ENCODE results near the gene USP6NL. TPM values are rescaled to one million over a fixed set of nuclear protein-coding genes. Genes with fewer than 3 reads are reported as not detected.

The USP6NL gene
- total RNA-seq, 3 donors from 2014 or later, result 14.6 to 20.0 (median 19.8) TPM

GRCh38 chr10:11615396-11615795 lies 3.9 kb upstream of the USP6NL start:
- no peaks in the 10 kb centered on the region for H3K9me3 ChIP-seq
- ATAC-seq, result no peak

GRCh38 chr10:11612021-11613001 lies 861 bp upstream of the USP6NL start:
- intact Hi-C loops (cut with DNase I, micrococcal nuclease), result no loop called here
- ATAC-seq, result peak; percentile 51

More at GRCh38 chr10:11615396-11615795, 3.9 kb upstream of the USP6NL start:
- intact Hi-C loops (cut with DNase I, micrococcal nuclease), result no loop called here
- Histone ChIP-seq H3K4me1 (ENCODE audit: low read depth) (no peaks in the 10 kb centered on the region), H3K36me3 (ENCODE audit: low read depth) (no peaks in the 10 kb centered on the region), H3K4me3 (no peak overlapping the region)
- DNase-seq, result no peak
- TF ChIP-seq, protein P1, sequence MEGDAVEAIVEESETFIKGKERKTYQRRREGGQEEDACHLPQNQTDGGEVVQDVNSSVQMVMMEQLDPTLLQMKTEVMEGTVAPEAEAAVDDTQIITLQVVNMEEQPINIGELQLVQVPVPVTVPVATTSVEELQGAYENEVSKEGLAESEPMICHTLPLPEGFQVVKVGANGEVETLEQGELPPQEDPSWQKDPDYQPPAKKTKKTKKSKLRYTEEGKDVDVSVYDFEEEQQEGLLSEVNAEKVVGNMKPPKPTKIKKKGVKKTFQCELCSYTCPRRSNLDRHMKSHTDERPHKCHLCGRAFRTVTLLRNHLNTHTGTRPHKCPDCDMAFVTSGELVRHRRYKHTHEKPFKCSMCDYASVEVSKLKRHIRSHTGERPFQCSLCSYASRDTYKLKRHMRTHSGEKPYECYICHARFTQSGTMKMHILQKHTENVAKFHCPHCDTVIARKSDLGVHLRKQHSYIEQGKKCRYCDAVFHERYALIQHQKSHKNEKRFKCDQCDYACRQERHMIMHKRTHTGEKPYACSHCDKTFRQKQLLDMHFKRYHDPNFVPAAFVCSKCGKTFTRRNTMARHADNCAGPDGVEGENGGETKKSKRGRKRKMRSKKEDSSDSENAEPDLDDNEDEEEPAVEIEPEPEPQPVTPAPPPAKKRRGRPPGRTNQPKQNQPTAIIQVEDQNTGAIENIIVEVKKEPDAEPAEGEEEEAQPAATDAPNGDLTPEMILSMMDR (IDR thresholded peaks at IDR 0.05), result no peak

DNA sequence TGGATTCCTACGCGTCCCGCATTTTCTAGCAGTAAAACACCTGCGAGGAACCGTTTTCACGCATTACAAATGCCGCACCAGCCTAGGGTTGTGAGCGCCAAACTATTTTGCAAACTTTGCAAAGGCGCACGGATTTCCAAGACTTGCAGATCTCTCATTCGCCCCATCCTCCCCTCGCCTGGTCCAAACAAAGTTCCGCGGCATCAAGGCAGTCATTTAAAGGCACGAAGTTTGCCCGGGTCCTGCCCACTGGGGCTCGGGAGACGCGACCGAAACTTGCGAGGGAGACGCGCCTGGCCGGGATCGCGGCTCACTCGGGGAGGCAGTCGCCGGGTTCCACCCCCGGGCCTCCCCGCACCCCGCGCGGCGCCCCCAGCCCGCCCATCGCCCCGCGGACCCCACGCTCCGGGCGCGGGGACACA lies 613 bp downstream of the USP6NL start:
- Histone ChIP-seq H3K4me1 (ENCODE audit: low read depth) (peaks cover 18% of the 10 kb centered on the region), H3K9me3 (no peaks in the 10 kb centered on the region), H3K36me3 (ENCODE audit: low read depth) (no peaks in the 10 kb centered on the region), H3K4me3 (peak overlapping the region; percentile 60)
- ATAC-seq (peak; percentile 22), DNase-seq (peak; percentile 50 to 72 (median 68))
- intact Hi-C loops (cut with DNase I, micrococcal nuclease), result no loop called here
- TF ChIP-seq, protein P1 (IDR thresholded peaks at IDR 0.05), result no peak

More at GRCh38 chr10:11612021-11613001, 861 bp upstream of the USP6NL start:
- Histone ChIP-seq H3K4me1 (ENCODE audit: low read depth) (peaks cover 18% of the 10 kb centered on the region), H3K36me3 (ENCODE audit: low read depth) (no peaks in the 10 kb centered on the region), H3K9me3 (no peaks in the 10 kb centered on the region), H3K4me3 (peak overlapping the region; percentile 60)
- TF ChIP-seq, protein P1 (IDR thresholded peaks at IDR 0.05), result no peak
- no peak for DNase-seq

- TF ChIP-seq, protein P1 (IDR thresholded peaks at IDR 0.05), result no peak
Observed at GRCh38 chr10:11610166-11610825, 1.2 kb downstream of the USP6NL start.

DNA sequence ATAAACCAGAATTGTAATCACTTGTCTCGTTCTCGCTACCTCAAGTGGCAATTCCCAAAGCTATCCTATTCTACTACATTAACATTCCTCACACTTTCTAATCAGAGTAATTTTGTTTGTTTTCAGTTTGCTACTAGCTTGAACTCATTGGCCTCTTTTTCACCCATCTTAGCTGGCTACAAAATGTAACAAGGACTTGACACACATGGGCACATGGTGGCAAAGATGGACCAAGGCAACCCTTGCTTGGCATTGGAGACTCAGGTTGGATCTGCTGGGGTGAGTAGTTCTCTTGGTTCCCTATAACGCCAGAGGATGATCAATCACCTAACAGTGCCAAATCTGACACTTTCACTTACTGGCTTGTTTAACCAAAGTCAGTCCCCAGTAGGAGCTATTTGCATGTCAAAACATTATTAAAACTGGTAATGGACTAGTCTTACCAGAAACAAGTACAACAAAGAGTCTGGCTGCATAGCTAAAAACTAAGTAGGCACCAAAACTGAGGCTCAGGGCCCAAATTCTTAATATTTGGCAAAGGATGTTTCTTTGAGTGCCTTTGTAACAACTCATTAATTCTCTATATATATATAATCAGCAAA lies 1.9 kb downstream of the USP6NL start:
- DNase-seq (no peak), ATAC-seq (no peak)
- Histone ChIP-seq H3K36me3 (ENCODE audit: low read depth) (no peaks in the 10 kb centered on the region), H3K4me3 (no peak overlapping the region), H3K4me1 (ENCODE audit: low read depth) (peaks cover 18% of the 10 kb centered on the region), H3K9me3 (no peaks in the 10 kb centered on the region)
- TF ChIP-seq, protein P1 (IDR thresholded peaks at IDR 0.05), result no peak
- intact Hi-C loops (cut with DNase I, micrococcal nuclease), result no loop called here

More at GRCh38 chr10:11610166-11610825, 1.2 kb downstream of the USP6NL start:
- no peaks in the 10 kb centered on the region for H3K36me3 ChIP-seq (ENCODE audit: low read depth)
- intact Hi-C loops (cut with DNase I, micrococcal nuclease), result no loop called here
- no peaks in the 10 kb centered on the region for H3K9me3 ChIP-seq
- DNase-seq, result no peak
- H3K4me3 ChIP-seq, result peak overlapping the region; percentile 60
- no peak for ATAC-seq
- H3K4me1 ChIP-seq (ENCODE audit: low read depth), result peaks cover 18% of the 10 kb centered on the region

Data from mucosa of descending colon (tissue), 3 donors.